Keratinocyte (primary cell): ENCODE results near the gene LY86. TPM values are rescaled to one million over a fixed set of nuclear protein-coding genes. Genes with fewer than 3 reads are reported as not detected.

Experiments
- DNase-seq: peaks from one replicate; pipeline ENCODE4 v3.0.0-alpha.2; 2011; ENCODE audit warnings: low read depth, missing footprints, low spot score
- FAIRE-seq: peaks from 2 replicates; lab custom pipeline; 2011; peaks lifted over from hg19 to GRCh38; lab: Jason Lieb, UNC
- H2AFZ ChIP-seq: 2 replicates; pipeline ENCODE4 v1.6.0; 2012; ENCODE audit warnings: low read length, control low read depth, inconsistent platforms; ENCODE audit not compliant: control insufficient read depth
- H3K27ac ChIP-seq: 2 replicates; pipeline ENCODE4 v1.5.1; 2011; ENCODE audit warnings: low read length; ENCODE audit not compliant: control insufficient read depth, insufficient read depth
- H3K27me3 ChIP-seq: 3 replicates; pipeline ENCODE4 v1.6.0; 2011; ENCODE audit warnings: low read length; ENCODE audit not compliant: control insufficient read depth, insufficient read depth; ENCODE audit errors: extremely low read depth
- H3K36me3 ChIP-seq, 2 experiments: 2 replicates in 1 of 2; 3 replicates in 1 of 2; pipeline ENCODE4 v1.5.1; 2011; ENCODE audit warnings: low read length in 2 of 2, mild to moderate bottlenecking in 1 of 2; ENCODE audit not compliant: control insufficient read depth in 2 of 2, insufficient read depth in 2 of 2; ENCODE audit errors: extremely low read depth in 1 of 2
- H3K4me1 ChIP-seq: 3 replicates; pipeline ENCODE4 v1.5.1; 2011; ENCODE audit warnings: low read length; ENCODE audit not compliant: control insufficient read depth, insufficient read depth; ENCODE audit errors: extremely low read depth
- H3K4me2 ChIP-seq: 3 replicates; pipeline ENCODE4 v1.6.0; 2011; ENCODE audit warnings: low read depth, low read length; ENCODE audit not compliant: control insufficient read depth, insufficient read depth; ENCODE audit errors: extremely low read depth
- H3K4me3 ChIP-seq, 3 experiments: fragments of 200-600 bp in 1 of 3; sonication (generic) in 1 of 3; 2 replicates in 2 of 3; 3 replicates in 1 of 3; pipeline ENCODE4 v1.5.1; 2011 to 2016; ENCODE audit warnings: low read length in 3 of 3, mild to moderate bottlenecking in 3 of 3, control low read depth in 2 of 3, inconsistent platforms in 1 of 3, low read depth in 1 of 3, mixed read lengths in 1 of 3, mixed run types in 1 of 3, moderate library complexity in 1 of 3; ENCODE audit not compliant: control insufficient read depth in 2 of 3, insufficient read depth in 2 of 3; ENCODE audit errors: extremely low read depth in 1 of 3
- H3K79me2 ChIP-seq: 2 replicates; pipeline ENCODE4 v1.6.0; 2012; ENCODE audit warnings: low read length; ENCODE audit not compliant: control insufficient read depth, insufficient read depth
- H3K9ac ChIP-seq: 3 replicates; pipeline ENCODE4 v1.6.0; 2011; ENCODE audit warnings: low read length; ENCODE audit not compliant: control insufficient read depth, insufficient read depth; ENCODE audit errors: extremely low read depth
- H3K9me1 ChIP-seq: 3 replicates; pipeline ENCODE4 v1.6.0; 2011; ENCODE audit warnings: low read length; ENCODE audit not compliant: control insufficient read depth, insufficient read depth; ENCODE audit errors: extremely low read depth
- H3K9me3 ChIP-seq: 2 replicates; pipeline ENCODE4 v1.5.1; 2012; ENCODE audit warnings: low read depth, low read length; ENCODE audit not compliant: control insufficient read depth
- H4K20me1 ChIP-seq: 3 replicates; pipeline ENCODE4 v1.6.0; 2011; ENCODE audit warnings: low read length; ENCODE audit not compliant: control insufficient read depth, insufficient read depth; ENCODE audit errors: extremely low read depth
- CTCF ChIP-seq, 3 experiments: IDR thresholded peaks in 1 of 3; conservative IDR thresholded peaks in 1 of 3; optimal IDR thresholded peaks in 1 of 3; 2 replicates in 2 of 3; 3 replicates in 1 of 3; pipeline versions ENCODE3 to v1.5.1; 2011; ENCODE audit warnings: low read length in 3 of 3, mild to moderate bottlenecking in 3 of 3, moderate library complexity in 2 of 3, control low read depth in 1 of 3, inconsistent platforms in 1 of 3; ENCODE audit not compliant: insufficient read depth in 2 of 3; ENCODE audit errors: extremely low read depth in 1 of 3
- EZH2 ChIP-seq: IDR thresholded peaks from one replicate; pipeline ENCODE4 v1.6.1; 2012; ENCODE audit warnings: inconsistent platforms, mild to moderate bottlenecking, low read length, moderate library complexity
- dilution Hi-C: fragments of 300-500 bp; cut with MboI; formaldehyde crosslinking; loops from one replicate; pipeline ENCODE4 v1.7.0; 2020; ENCODE audit warnings: low sequenced_read_pairs; ENCODE audit not compliant: extremely low pct_ligation_motif_present
- polyA plus RNA-seq, 5 experiments: library from polyadenylated mRNA; depleted of rRNA in 3 of 5; stranded (reverse) in 3 of 5; stranded (forward) in 1 of 5; unstranded in 1 of 5; fragments of >200 nt; gene quantifications; 1 replicate in 1 of 5; 2 replicates in 3 of 5; 3 replicates in 1 of 5; pipeline versions ENCODE4 v1.2.1 to v1.2.3, GENCODE V29; 2011 to 2012; ENCODE audit warnings: missing spikeins in 2 of 5, low read depth in 1 of 5, low replicate concordance in 1 of 5

Gene LY86
- polyA plus RNA-seq, 1 donor (not counting 4 experiments of a cell fraction or from before 2014, with no cell fraction given), result not detected

- TF ChIP-seq EZH2 (no peak), CTCF (optimal IDR thresholded peaks at IDR 0.05 in 1 of 3, IDR thresholded peaks at IDR 0.05 in 1 of 3, conservative IDR thresholded peaks at IDR 0.05 in 1 of 3; ENCODE audit: extremely low read depth in 1 of 3, insufficient read depth in 2 of 3, low read length in 3 of 3) (no peak)
- H3K9ac ChIP-seq, result no peak overlapping the region
These were observed 99.8 kb downstream of the LY86 start for GRCh38 chr6:6688283-6688682.

GRCh38 chr6:6688951-6689350 lies 100.4 kb downstream of the LY86 start:
- Histone ChIP-seq H3K9me3 (no peaks in the 10 kb centered on the region), H3K27me3 (no peaks in the 10 kb centered on the region), H3K36me3 (no peaks in the 10 kb centered on the region), H3K27ac (peak overlapping the region; percentile 88), H3K79me2 (no peaks in the 10 kb centered on the region), H3K4me1 (peaks cover 45% of the 10 kb centered on the region), H3K9me1 (no peaks in the 10 kb centered on the region), H3K9ac (peak overlapping the region; percentile 58), H2AFZ (no peak overlapping the region), H3K4me2 (peak overlapping the region; percentile 88), H4K20me1 (no peaks in the 10 kb centered on the region), H3K4me3 (no peak overlapping the region)
- DNase-seq (no peak), FAIRE-seq (no peak)
- dilution Hi-C loops, result no loop called here
- TF ChIP-seq CTCF (optimal IDR thresholded peaks at IDR 0.05 in 1 of 3, IDR thresholded peaks at IDR 0.05 in 1 of 3, conservative IDR thresholded peaks at IDR 0.05 in 1 of 3; ENCODE audit: extremely low read depth in 1 of 3, insufficient read depth in 2 of 3, low read length in 3 of 3), result no peak
- TF ChIP-seq EZH2, result no peak

More at GRCh38 chr6:6688283-6688682, 99.8 kb downstream of the LY86 start:
- H3K4me1 ChIP-seq, result peaks cover 41% of the 10 kb centered on the region
- H3K27me3 ChIP-seq, result no peaks in the 10 kb centered on the region
- DNase-seq (no peak), FAIRE-seq (no peak)
- peak overlapping the region; percentile 88 for H3K27ac ChIP-seq
- H3K4me2 ChIP-seq, result peak overlapping the region; percentile 88
- no peak overlapping the region for H2AFZ ChIP-seq
- H3K4me3 ChIP-seq, result no peak overlapping the region
- dilution Hi-C loops, result no loop called here
- no peaks in the 10 kb centered on the region for H4K20me1 ChIP-seq
- H3K9me1 ChIP-seq, result no peaks in the 10 kb centered on the region
- H3K79me2 ChIP-seq, result no peaks in the 10 kb centered on the region
- no peaks in the 10 kb centered on the region for H3K9me3 ChIP-seq
- no peaks in the 10 kb centered on the region for H3K36me3 ChIP-seq
